Astrocyte (in vitro differentiated cells and primary cell): ENCODE results near the gene CCNF. TPM values are rescaled to one million over a fixed set of nuclear protein-coding genes. Genes with fewer than 3 reads are reported as not detected.

ENCODE experiments used
- DNase-seq: peaks from one replicate; pipeline ENCODE4 v3.0.0-alpha.2; 2010; ENCODE audit warnings: low read depth
- FAIRE-seq: peaks from 2 replicates; lab custom pipeline; 2011; peaks lifted over from hg19 to GRCh38; lab: Jason Lieb, UNC
- H2AFZ ChIP-seq: 2 replicates; pipeline ENCODE4 v1.6.0; 2012; ENCODE audit warnings: low read depth, low read length, inconsistent platforms
- H3K27ac ChIP-seq: 2 replicates; pipeline ENCODE4 v1.5.1; 2011; ENCODE audit warnings: low read depth, low read length, inconsistent platforms
- H3K27me3 ChIP-seq: 2 replicates; pipeline ENCODE4 v1.6.0; 2011; ENCODE audit warnings: low read length, inconsistent platforms; ENCODE audit not compliant: insufficient read depth
- H3K36me3 ChIP-seq: 2 replicates; pipeline ENCODE4 v1.5.1; 2011; ENCODE audit warnings: low read length, inconsistent platforms; ENCODE audit not compliant: insufficient read depth
- H3K4me1 ChIP-seq: 2 replicates; pipeline ENCODE4 v1.5.1; 2011; ENCODE audit warnings: low read length, inconsistent platforms; ENCODE audit not compliant: insufficient read depth
- H3K4me2 ChIP-seq: 2 replicates; pipeline ENCODE4 v1.6.0; 2012; ENCODE audit warnings: low read length, inconsistent platforms
- H3K4me3 ChIP-seq: 2 replicates; pipeline ENCODE4 v1.5.1; 2011; ENCODE audit warnings: low read depth, mild to moderate bottlenecking, low read length, inconsistent platforms; ENCODE audit not compliant: insufficient read depth
- H3K79me2 ChIP-seq: 2 replicates; pipeline ENCODE4 v1.6.0; 2012; ENCODE audit warnings: mild to moderate bottlenecking, low read length, inconsistent platforms; ENCODE audit not compliant: insufficient read depth
- H3K9ac ChIP-seq: 2 replicates; pipeline ENCODE4 v1.6.0; 2012; ENCODE audit warnings: mild to moderate bottlenecking, low read length, inconsistent platforms
- H3K9me3 ChIP-seq: 2 replicates; pipeline ENCODE4 v1.5.1; 2012; ENCODE audit warnings: low read depth, mild to moderate bottlenecking, low read length, inconsistent platforms; ENCODE audit not compliant: insufficient read depth
- H4K20me1 ChIP-seq: 2 replicates; pipeline ENCODE4 v1.6.0; 2012; ENCODE audit warnings: low read length, inconsistent platforms; ENCODE audit not compliant: insufficient read depth
- H3K27ac Mint-ChIP-seq: one replicate; pipeline ENCODE4 v1.8.0; 2021; ENCODE audit warnings: mild to moderate bottlenecking, mixed read lengths; ENCODE audit not compliant: unreplicated experiment
- H3K27me3 Mint-ChIP-seq: one replicate; pipeline ENCODE4 v1.8.0; 2021; ENCODE audit warnings: low read depth, mixed read lengths; ENCODE audit not compliant: unreplicated experiment
- H3K36me3 Mint-ChIP-seq: one replicate; pipeline ENCODE4 v1.8.0; 2021; ENCODE audit warnings: low read depth, mixed read lengths; ENCODE audit not compliant: unreplicated experiment
- H3K4me1 Mint-ChIP-seq: one replicate; pipeline ENCODE4 v1.8.0; 2021; ENCODE audit warnings: low read depth, mixed read lengths; ENCODE audit not compliant: unreplicated experiment
- H3K4me3 Mint-ChIP-seq: one replicate; pipeline ENCODE4 v1.8.0; 2021; ENCODE audit warnings: mild to moderate bottlenecking, moderate library complexity, mixed read lengths; ENCODE audit not compliant: unreplicated experiment
- H3K9me3 Mint-ChIP-seq: one replicate; pipeline ENCODE4 v1.8.0; 2021; ENCODE audit warnings: mild to moderate bottlenecking, mixed read lengths; ENCODE audit not compliant: unreplicated experiment
- EZH2 ChIP-seq: IDR thresholded peaks from 2 replicates; pipeline ENCODE4 v1.6.1; 2012; ENCODE audit warnings: mild to moderate bottlenecking, low read length, inconsistent platforms; ENCODE audit not compliant: insufficient read depth
- total RNA-seq: library from RNA; stranded (reverse); gene quantifications from 2 replicates; pipeline ENCODE4 v1.2.1, GENCODE V29; 2021
- TF ChIP-seq, protein P1 (sequence below): IDR thresholded peaks from 2 replicates; pipeline ENCODE4 v1.5.1; 2011; ENCODE audit warnings: low read depth, mild to moderate bottlenecking, inconsistent platforms, low read length, moderate library complexity; ENCODE audit not compliant: insufficient read depth

The CCNF gene
- total RNA-seq, 1 donor from 2014 or later: 6.4 TPM

GRCh38 chr16:2425825-2426430, 3.3 kb upstream of the CCNF start:
- H3K27ac Mint-ChIP-seq: no peak overlapping the region
- H4K20me1 ChIP-seq: peaks cover 7% of the 10 kb centered on the region
- no peak overlapping the region for H2AFZ ChIP-seq
- no peak overlapping the region for H3K27ac ChIP-seq
- FAIRE-seq (no peak), DNase-seq (no peak)
- no peak overlapping the region for H3K9ac ChIP-seq
- peak overlapping the region; percentile 57 for H3K4me3 Mint-ChIP-seq
- TF ChIP-seq, protein P1, sequence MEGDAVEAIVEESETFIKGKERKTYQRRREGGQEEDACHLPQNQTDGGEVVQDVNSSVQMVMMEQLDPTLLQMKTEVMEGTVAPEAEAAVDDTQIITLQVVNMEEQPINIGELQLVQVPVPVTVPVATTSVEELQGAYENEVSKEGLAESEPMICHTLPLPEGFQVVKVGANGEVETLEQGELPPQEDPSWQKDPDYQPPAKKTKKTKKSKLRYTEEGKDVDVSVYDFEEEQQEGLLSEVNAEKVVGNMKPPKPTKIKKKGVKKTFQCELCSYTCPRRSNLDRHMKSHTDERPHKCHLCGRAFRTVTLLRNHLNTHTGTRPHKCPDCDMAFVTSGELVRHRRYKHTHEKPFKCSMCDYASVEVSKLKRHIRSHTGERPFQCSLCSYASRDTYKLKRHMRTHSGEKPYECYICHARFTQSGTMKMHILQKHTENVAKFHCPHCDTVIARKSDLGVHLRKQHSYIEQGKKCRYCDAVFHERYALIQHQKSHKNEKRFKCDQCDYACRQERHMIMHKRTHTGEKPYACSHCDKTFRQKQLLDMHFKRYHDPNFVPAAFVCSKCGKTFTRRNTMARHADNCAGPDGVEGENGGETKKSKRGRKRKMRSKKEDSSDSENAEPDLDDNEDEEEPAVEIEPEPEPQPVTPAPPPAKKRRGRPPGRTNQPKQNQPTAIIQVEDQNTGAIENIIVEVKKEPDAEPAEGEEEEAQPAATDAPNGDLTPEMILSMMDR: no peak
- TF ChIP-seq EZH2: no peak
- H3K79me2 ChIP-seq: peaks cover 16% of the 10 kb centered on the region
- H3K4me3 ChIP-seq: no peak overlapping the region
- no peak overlapping the region for H3K4me2 ChIP-seq
- no peaks in the 10 kb centered on the region for H3K9me3 Mint-ChIP-seq
- H3K4me1 ChIP-seq: peaks cover 8% of the 10 kb centered on the region
- H3K36me3 ChIP-seq: no peaks in the 10 kb centered on the region
- H3K4me1 Mint-ChIP-seq: peaks cover 6% of the 10 kb centered on the region
- peaks cover 20% of the 10 kb centered on the region for H3K27me3 Mint-ChIP-seq
- peaks cover 3% of the 10 kb centered on the region for H3K27me3 ChIP-seq
- no peaks in the 10 kb centered on the region for H3K36me3 Mint-ChIP-seq
- no peaks in the 10 kb centered on the region for H3K9me3 ChIP-seq

- Histone ChIP-seq H3K36me3 (no peaks in the 10 kb centered on the region), H3K27me3 (peaks cover 3% of the 10 kb centered on the region), H2AFZ (no peak overlapping the region), H3K27ac (no peak overlapping the region), H4K20me1 (peaks cover 10% of the 10 kb centered on the region), H3K4me1 (peaks cover 11% of the 10 kb centered on the region), H3K9me3 (no peaks in the 10 kb centered on the region), H3K4me2 (no peak overlapping the region), H3K79me2 (peaks cover 27% of the 10 kb centered on the region), H3K4me3 (no peak overlapping the region), H3K9ac (no peak overlapping the region)
- TF ChIP-seq, protein P1: no peak
- TF ChIP-seq EZH2: no peak
- H3K36me3 Mint-ChIP-seq: no peaks in the 10 kb centered on the region
- H3K9me3 Mint-ChIP-seq: no peaks in the 10 kb centered on the region
- FAIRE-seq (no peak), DNase-seq (no peak)
- H3K27me3 Mint-ChIP-seq: peaks cover 20% of the 10 kb centered on the region
- H3K4me3 Mint-ChIP-seq: no peak overlapping the region
- peak overlapping the region; percentile 75 for H3K27ac Mint-ChIP-seq
- H3K4me1 Mint-ChIP-seq: peaks cover 6% of the 10 kb centered on the region
Observed at GRCh38 chr16:2426941-2427361, 2.3 kb upstream of the CCNF start.

GRCh38 chr16:2427526-2427925, 1.7 kb upstream of the CCNF start:
- TF ChIP-seq, protein P1: no peak
- no peak for TF ChIP-seq EZH2
- Histone ChIP-seq H3K36me3 (peaks cover 3% of the 10 kb centered on the region), H3K79me2 (peaks cover 32% of the 10 kb centered on the region), H3K4me2 (no peak overlapping the region), H3K27me3 (peaks cover under 1% of the 10 kb centered on the region), H2AFZ (no peak overlapping the region), H3K27ac (no peak overlapping the region), H3K9me3 (no peaks in the 10 kb centered on the region), H3K9ac (no peak overlapping the region), H3K4me1 (peaks cover 11% of the 10 kb centered on the region), H3K4me3 (no peak overlapping the region), H4K20me1 (peaks cover 14% of the 10 kb centered on the region)
- peaks cover 20% of the 10 kb centered on the region for H3K27me3 Mint-ChIP-seq
- no peaks in the 10 kb centered on the region for H3K9me3 Mint-ChIP-seq
- FAIRE-seq (no peak), DNase-seq (no peak)
- peaks cover 6% of the 10 kb centered on the region for H3K4me1 Mint-ChIP-seq
- peak overlapping the region; percentile 75 for H3K27ac Mint-ChIP-seq
- no peaks in the 10 kb centered on the region for H3K36me3 Mint-ChIP-seq
- H3K4me3 Mint-ChIP-seq: peak overlapping the region; percentile 82
